Brain microvascular endothelial cell (primary cell): Measurements from ENCODE around the gene TFR2.

Experiments used
- DNase-seq: peaks from one replicate; pipeline ENCODE4 v3.0.0-alpha.2; 2020
- H3K27ac ChIP-seq: fragments of 250-450 bp; sonication (Bioruptor Pico); 2 replicates; pipeline ENCODE4 v1.5.1; 2020; ENCODE audit warnings: mild to moderate bottlenecking, moderate library complexity
- H3K27me3 ChIP-seq: fragments of 250-450 bp; sonication (Bioruptor Pico); replicated peaks from 2 replicates; pipeline ENCODE4 v1.5.1; 2020; ENCODE audit warnings: mild to moderate bottlenecking
- H3K36me3 ChIP-seq: fragments of 250-450 bp; sonication (Bioruptor Pico); replicated peaks from 2 replicates; pipeline ENCODE4 v1.5.1; 2020; ENCODE audit warnings: mild to moderate bottlenecking
- H3K4me3 ChIP-seq: 2 replicates; pipeline ENCODE4 v1.5.1; 2011; ENCODE audit warnings: low read depth, mild to moderate bottlenecking, control low read depth, low read length, moderate library complexity
- in situ Hi-C: cut with HindIII; loops from 2 replicates; pipeline ENCODE4 v1.10.0; 2017; ENCODE audit warnings: low sequenced_read_pairs, low pct_ligation_motif_present
- TF ChIP-seq, protein P1 (sequence below): IDR thresholded peaks from 2 replicates; pipeline ENCODE4 v1.5.1; 2011; ENCODE audit warnings: low read depth, mild to moderate bottlenecking, moderate library complexity, low read length, control low read depth, inconsistent platforms; ENCODE audit errors: missing control alignments

The TFR2 gene

DNA sequence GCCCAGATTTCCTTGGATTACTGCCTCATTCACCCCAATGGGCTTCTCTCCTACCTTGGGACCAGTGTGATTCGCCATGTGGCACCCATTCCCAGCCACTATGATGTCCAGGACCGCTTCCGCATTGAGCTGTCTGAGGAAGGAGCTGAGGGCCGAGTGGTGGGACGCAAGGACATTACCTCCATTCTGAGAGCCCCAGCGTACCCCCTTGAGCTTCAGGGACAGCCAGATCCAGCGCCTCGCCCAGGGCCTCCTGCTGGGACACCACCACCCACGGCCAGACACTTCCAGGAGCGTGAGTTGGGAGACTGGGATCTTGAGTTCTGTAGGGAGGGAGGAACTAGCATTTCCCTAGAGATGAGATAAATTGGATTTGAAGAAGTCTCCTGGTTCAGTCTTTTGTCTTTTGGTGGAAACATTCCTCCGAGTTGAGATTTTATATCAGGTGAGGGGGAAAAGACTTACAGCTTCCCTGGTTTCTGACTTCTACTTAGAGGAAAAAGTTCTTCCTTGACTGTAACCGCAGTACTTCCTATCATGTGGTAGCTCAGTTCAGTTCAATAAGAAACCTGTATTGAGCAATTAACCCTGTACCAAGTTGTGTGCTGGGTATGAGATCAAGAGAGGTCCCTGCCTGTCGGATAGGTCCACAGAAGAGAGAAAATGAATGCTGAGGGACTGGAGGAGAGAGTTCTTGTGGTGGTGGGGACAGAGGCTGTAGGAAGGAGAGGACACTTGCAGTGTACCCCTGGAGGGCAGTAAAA lies 27.8 kb downstream of the TFR2 start:
- TF ChIP-seq, protein P1, sequence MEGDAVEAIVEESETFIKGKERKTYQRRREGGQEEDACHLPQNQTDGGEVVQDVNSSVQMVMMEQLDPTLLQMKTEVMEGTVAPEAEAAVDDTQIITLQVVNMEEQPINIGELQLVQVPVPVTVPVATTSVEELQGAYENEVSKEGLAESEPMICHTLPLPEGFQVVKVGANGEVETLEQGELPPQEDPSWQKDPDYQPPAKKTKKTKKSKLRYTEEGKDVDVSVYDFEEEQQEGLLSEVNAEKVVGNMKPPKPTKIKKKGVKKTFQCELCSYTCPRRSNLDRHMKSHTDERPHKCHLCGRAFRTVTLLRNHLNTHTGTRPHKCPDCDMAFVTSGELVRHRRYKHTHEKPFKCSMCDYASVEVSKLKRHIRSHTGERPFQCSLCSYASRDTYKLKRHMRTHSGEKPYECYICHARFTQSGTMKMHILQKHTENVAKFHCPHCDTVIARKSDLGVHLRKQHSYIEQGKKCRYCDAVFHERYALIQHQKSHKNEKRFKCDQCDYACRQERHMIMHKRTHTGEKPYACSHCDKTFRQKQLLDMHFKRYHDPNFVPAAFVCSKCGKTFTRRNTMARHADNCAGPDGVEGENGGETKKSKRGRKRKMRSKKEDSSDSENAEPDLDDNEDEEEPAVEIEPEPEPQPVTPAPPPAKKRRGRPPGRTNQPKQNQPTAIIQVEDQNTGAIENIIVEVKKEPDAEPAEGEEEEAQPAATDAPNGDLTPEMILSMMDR, result no peak
- Histone ChIP-seq H3K4me3 (peak overlapping the region; percentile 77), H3K27ac (no peak overlapping the region), H3K27me3 (no peaks in the 10 kb centered on the region), H3K36me3 (no peaks in the 10 kb centered on the region)
- in situ Hi-C loops, result no loop called here
- no peak for DNase-seq

DNA sequence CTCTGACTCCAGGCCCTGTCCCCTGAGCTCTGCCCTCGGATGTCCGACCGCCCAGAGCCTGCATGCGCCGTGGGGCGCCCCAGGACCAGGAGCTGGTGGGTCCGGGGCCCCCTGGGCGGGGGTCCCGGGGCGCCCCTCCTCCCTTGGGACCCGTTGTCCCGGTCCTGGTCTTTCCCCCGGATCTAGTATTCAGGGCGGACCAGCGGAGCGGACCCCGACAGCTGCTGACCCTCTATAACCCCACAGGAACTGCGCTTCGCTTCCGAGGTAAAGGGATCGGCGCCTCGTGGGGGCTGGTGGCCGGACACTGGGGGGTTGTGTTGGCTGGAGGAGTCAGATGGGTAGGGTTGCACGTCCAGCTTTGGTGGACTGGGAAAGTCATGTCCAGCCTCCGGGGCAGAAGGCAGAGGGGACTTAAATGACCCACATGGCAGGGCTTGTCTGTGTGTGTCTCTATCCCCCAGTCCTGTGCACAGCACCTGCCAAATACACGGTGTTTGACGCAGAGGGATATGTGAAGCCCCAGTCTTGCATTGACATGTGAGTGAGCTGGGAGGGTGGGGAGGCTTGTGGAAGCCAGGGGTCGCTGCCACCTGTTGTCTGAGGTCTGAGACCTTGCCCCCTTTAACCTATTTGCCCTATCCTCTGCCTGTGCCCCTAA lies 28.5 kb downstream of the TFR2 start:
- H3K27me3 ChIP-seq, result no peaks in the 10 kb centered on the region
- H3K36me3 ChIP-seq, result no peaks in the 10 kb centered on the region
- peak overlapping the region; percentile 77 for H3K4me3 ChIP-seq
- no peak for DNase-seq
- H3K27ac ChIP-seq, result no peak overlapping the region
- TF ChIP-seq, protein P1, result peak; percentile 25
- in situ Hi-C loops, result no loop called here

DNA sequence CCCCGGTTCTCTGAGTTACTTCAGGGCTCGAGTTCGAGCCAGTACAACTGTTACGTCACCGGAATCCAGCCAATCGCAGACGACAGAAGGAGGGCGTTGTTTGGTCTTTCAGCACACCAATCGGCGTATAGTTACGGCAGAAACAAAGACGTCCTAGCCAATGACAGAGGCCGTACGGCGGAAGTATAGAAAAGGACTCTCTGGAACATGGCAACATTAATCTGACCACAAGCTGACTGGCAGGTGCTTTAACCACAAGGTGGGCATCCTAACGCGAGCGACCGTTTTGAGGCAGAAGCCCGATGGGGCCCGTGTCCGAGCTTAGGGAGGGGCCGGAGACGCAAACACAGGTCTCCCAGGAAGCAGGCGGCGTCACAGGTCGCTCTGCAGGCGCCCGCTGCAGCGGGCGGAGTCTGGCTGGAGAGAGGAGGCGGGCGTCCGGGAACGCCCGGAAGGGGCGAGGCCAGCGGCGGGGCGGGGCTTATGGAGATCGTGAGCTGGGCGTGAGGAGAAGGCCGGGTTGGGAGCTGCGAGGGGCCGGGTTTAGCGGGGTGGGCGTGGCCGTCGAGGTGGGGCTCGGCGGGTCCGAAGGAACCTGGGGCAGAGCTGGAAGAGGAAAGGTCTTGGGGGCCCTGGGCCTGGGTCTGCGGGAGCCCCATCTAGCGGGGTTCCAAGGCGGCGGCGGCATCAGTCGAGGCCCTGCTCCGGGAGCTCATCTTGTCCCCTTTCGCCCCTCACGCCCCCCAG lies 29.2 kb downstream of the TFR2 start, which contains the start of gene MOSPD3:
Gene MOSPD3, plus strand, starts transcription at position 558 of the 747 bp plus-strand sequence. CDS start 252 bp downstream, outside the sequence.
- TF ChIP-seq, protein P1, result no peak
- peak; percentile 99 for DNase-seq
- no peaks in the 10 kb centered on the region for H3K36me3 ChIP-seq
- peak within 1 kb of the TSS; percentile 80 for H3K27ac ChIP-seq
- in situ Hi-C loops, result no loop called here
- peak within 1 kb of the TSS; percentile 77 for H3K4me3 ChIP-seq
- H3K27me3 ChIP-seq, result no peaks in the 10 kb centered on the region

DNA sequence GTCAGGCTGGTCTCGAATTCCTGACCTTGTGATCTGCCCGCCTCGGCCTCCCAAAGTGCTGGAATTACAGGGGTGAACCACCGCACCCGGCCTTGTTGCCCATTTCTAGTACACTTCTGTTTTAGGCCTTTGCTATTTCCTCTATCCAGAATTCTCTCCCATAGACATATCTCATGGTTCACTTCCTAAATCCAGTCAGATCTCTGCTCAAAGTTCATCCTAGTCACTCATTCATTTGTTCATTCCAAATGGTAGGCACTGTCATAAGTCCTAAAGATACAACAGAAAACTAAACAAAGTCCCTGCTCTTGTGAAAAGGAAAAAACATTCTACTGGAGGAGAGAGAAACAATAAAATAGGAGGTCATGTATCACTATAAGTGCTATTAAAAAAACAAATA lies 31.4 kb downstream of the TFR2 start:
- H3K27me3 ChIP-seq, result no peaks in the 10 kb centered on the region
- TF ChIP-seq, protein P1, result no peak
- no peak for DNase-seq
- no peak overlapping the region for H3K4me3 ChIP-seq
- in situ Hi-C loops, result no loop called here
- H3K27ac ChIP-seq, result no peak overlapping the region
- peaks cover 3% of the 10 kb centered on the region for H3K36me3 ChIP-seq

DNA sequence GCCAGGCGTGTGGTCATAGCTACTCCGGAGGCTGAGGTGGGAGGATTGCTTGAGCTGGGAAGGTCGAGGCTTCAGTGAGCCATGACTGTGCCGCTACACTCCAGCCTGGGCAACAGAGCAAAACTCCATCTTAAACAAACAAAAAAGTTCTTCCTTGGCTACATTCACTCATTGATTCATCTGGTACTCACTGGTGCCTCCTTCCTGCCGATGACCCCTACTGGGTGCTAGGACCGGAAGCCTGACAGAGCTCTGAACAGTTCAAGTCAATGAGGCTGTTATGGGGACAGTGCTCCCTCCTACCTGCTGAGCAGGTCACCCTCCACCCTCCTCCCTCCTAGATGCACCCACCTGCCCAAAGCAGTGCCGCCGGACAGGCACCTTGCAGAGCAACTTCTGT lies 34.2 kb downstream of the TFR2 start:
- Histone ChIP-seq H3K4me3 (no peak overlapping the region), H3K27me3 (no peaks in the 10 kb centered on the region), H3K36me3 (peaks cover 3% of the 10 kb centered on the region), H3K27ac (no peak overlapping the region)
- peak; percentile 9 for DNase-seq
- in situ Hi-C loops, result no loop called here
- TF ChIP-seq, protein P1, result no peak
